DMS53 treated with DMSO at 0.1 percent for 48 hours (cell line): ENCODE results near the gene SPAAR.
"Not testable (repeated sequence)": the region's sequence is repeated elsewhere in the genome, so short reads cannot be mapped to it uniquely, and the experiment has no call there.

Source experiments
- DNase-seq: peaks from one replicate; lab custom pipeline; 2025; ENCODE audit not compliant: unreplicated experiment; lab: John Stamatoyannopoulos, UW

The SPAAR gene

GRCh38 chr9:35920051-35920620, 10.8 kb downstream of the SPAAR start:
- no peak for DNase-seq

- no peak for DNase-seq
Measured at GRCh38 chr9:35923598-35923926, 14.3 kb downstream of the SPAAR start.

- no peak for DNase-seq
Measured at GRCh38 chr9:35923927-35924763, 14.9 kb downstream of the SPAAR start.

GRCh38 chr9:35928591-35929452, 19.5 kb downstream of the SPAAR start:
- DNase-seq: no peak

- no peak for DNase-seq
Measured at GRCh38 chr9:35929453-35929718, 20.1 kb downstream of the SPAAR start.

GRCh38 chr9:35930521-35930920, 21.2 kb downstream of the SPAAR start:
- DNase-seq: no peak

GRCh38 chr9:35930989-35931388, 21.7 kb downstream of the SPAAR start:
- DNase-seq: no peak

- DNase-seq: no peak
Measured at GRCh38 chr9:35932735-35933134, 23.4 kb downstream of the SPAAR start.

GRCh38 chr9:35933550-35934067, 24.3 kb downstream of the SPAAR start:
- DNase-seq: no peak

- DNase-seq: not testable (repeated sequence)
Measured at GRCh38 chr9:35934069-35934468, 24.8 kb downstream of the SPAAR start.

GRCh38 chr9:35935261-35935660, 26.0 kb downstream of the SPAAR start:
- no peak for DNase-seq

- DNase-seq: no peak
Measured at GRCh38 chr9:35935755-35936509, 26.6 kb downstream of the SPAAR start.

GRCh38 chr9:35937227-35937626, 27.9 kb downstream of the SPAAR start:
- no peak for DNase-seq

GRCh38 chr9:35938474-35939356, 29.4 kb downstream of the SPAAR start:
- no peak for DNase-seq

GRCh38 chr9:35939679-35940250, 30.5 kb downstream of the SPAAR start:
- no peak for DNase-seq

GRCh38 chr9:35940458-35941407, 31.4 kb downstream of the SPAAR start:
- no peak for DNase-seq

- DNase-seq: no peak
Measured at GRCh38 chr9:35942286-35942685, 33.0 kb downstream of the SPAAR start.

- DNase-seq: no peak
Measured at GRCh38 chr9:35944173-35944572, 34.9 kb downstream of the SPAAR start.

- DNase-seq: no peak
Measured at GRCh38 chr9:35944841-35945240, 35.6 kb downstream of the SPAAR start.
